Kidney capillary endothelial cell (primary cell): ENCODE measurements around the gene ELOVL2.

Source experiments
- DNase-seq: peaks from one replicate; pipeline ENCODE4 v3.0.0-alpha.2; 2018; ENCODE audit warnings: low spot score

Gene ELOVL2

GRCh38 chr6:10977231-10977968, 66.7 kb downstream of the ELOVL2 start:
- DNase-seq, result no peak

GRCh38 chr6:10976571-10976970, 67.5 kb downstream of the ELOVL2 start:
- DNase-seq, result no peak

GRCh38 chr6:10972196-10972595, 71.9 kb downstream of the ELOVL2 start:
- no peak for DNase-seq

GRCh38 chr6:10970731-10971130, 73.4 kb downstream of the ELOVL2 start:
- no peak for DNase-seq

- no peak for DNase-seq
These were observed 75.3 kb downstream of the ELOVL2 start for GRCh38 chr6:10968776-10969175.

- no peak for DNase-seq
These were observed 79.4 kb downstream of the ELOVL2 start for GRCh38 chr6:10964684-10965083.

- DNase-seq, result no peak
These were observed 81.0 kb downstream of the ELOVL2 start for GRCh38 chr6:10963113-10963512.

- DNase-seq, result no peak
These were observed 81.4 kb downstream of the ELOVL2 start for GRCh38 chr6:10962673-10963072.

- no peak for DNase-seq
These were observed 82.3 kb downstream of the ELOVL2 start for GRCh38 chr6:10961837-10962236.

- no peak for DNase-seq
These were observed 83.9 kb downstream of the ELOVL2 start for GRCh38 chr6:10960171-10960570.

GRCh38 chr6:10957414-10957886, 86.7 kb downstream of the ELOVL2 start:
- no peak for DNase-seq

- DNase-seq, result no peak
These were observed 87.3 kb downstream of the ELOVL2 start for GRCh38 chr6:10956776-10957175.

- peak; percentile 65 for DNase-seq
These were observed 89.5 kb downstream of the ELOVL2 start for GRCh38 chr6:10954590-10955010.

- peak; percentile 36 for DNase-seq
These were observed 92.3 kb downstream of the ELOVL2 start for GRCh38 chr6:10951675-10952282.

- no peak for DNase-seq
These were observed 94.3 kb downstream of the ELOVL2 start for GRCh38 chr6:10949579-10950490.

GRCh38 chr6:10947966-10948365, 96.1 kb downstream of the ELOVL2 start:
- no peak for DNase-seq

GRCh38 chr6:10945845-10946244, 98.3 kb downstream of the ELOVL2 start:
- DNase-seq, result no peak

- DNase-seq, result no peak
These were observed 104.3 kb downstream of the ELOVL2 start for GRCh38 chr6:10939840-10940239.

- no peak for DNase-seq
These were observed 111.0 kb downstream of the ELOVL2 start for GRCh38 chr6:10933126-10933525.
